Motor neuron (in vitro differentiated cells): ENCODE data around the gene STRA8. TPM values are rescaled to one million over a fixed set of nuclear protein-coding genes. Genes with fewer than 3 reads are reported as not detected.
A peak's percentile ranks its signal among the peaks of the same experiment; 100 is the strongest.

Experiments used
- ATAC-seq, 8 experiments: fragments of 200-7000 bp; cut with Tn5 transposase; replicated peaks in 6 of 8; 2 replicates each; pipeline ENCODE4 v1.8.0; 2021; ENCODE audit warnings: mild to moderate bottlenecking in 8 of 8, moderate library complexity in 8 of 8
- H3K27ac ChIP-seq, 2 donors: fragments of 250-450 bp; sonication (Bioruptor Pico); 2 replicates each; pipeline ENCODE4 v1.9.0; 2021; ENCODE audit warnings: antibody characterized with exemption in 2 of 2, mild to moderate bottlenecking in 2 of 2, moderate library complexity in 1 of 2
- H3K4me1 ChIP-seq, 2 donors: fragments of 250-450 bp; sonication (Bioruptor Pico); replicated peaks in 1 of 2; 2 replicates each; pipeline ENCODE4 v1.6.1; 2021; ENCODE audit warnings: antibody characterized with exemption in 2 of 2, mild to moderate bottlenecking in 2 of 2, moderate library complexity in 1 of 2
- H3K4me3 ChIP-seq, 5 donors: fragments of 250-450 bp; sonication (Bioruptor Pico); 2 replicates each; pipeline ENCODE4 v1.9.0; 2021; ENCODE audit warnings: antibody characterized with exemption in 5 of 5, mild to moderate bottlenecking in 5 of 5, moderate library complexity in 4 of 5
- WGBS, 10 experiments: fragments of 450-650 bp; shearing (Covaris generic); methylation state at CpG; one replicate each; pipeline ENCODE4 v1.0.0; 2022; 5-methylcytosine and 5-hydroxymethylcytosine counted together
- in situ Hi-C, 9 experiments: fragments of 400-800 bp; cut with MboI; loops; one replicate each; pipeline ENCODE4 v1.15.0; 2021; ENCODE audit warnings: low sequenced_read_pairs in 9 of 9, low pct_unique_long_range_greater_than_20kb in 2 of 9; ENCODE audit not compliant: unreplicated experiment in 9 of 9
- total RNA-seq, 8 experiments: library from RNA; unstranded; fragments of 300-600 nt; gene quantifications; 2 replicates each; pipeline versions ENCODE4 v1.2.3 to v1.2.4, GENCODE V29; 2022

STRA8 gene
- total RNA-seq, 8 experiments from 2014 or later, result not detected

DNA sequence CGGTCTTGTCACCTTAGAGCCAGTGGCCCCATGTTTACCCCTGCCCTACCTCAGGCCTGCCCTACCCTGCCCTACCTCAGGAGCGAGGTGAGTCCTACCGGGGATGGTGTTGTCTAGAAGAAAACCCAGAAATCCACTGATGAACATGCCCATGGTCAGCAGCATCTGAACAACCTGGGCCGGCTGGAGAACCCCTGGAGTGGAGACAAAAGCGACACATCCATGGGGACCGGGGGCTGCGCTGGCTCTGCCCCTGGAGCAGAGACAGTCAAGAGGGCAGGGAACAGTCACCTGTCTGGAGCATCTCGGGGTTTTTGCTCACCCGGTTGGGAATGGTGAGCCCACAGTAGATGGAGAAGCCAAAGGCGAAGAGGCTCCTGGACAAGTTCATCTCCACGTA lies 36.3 kb downstream of the STRA8 start:
- H3K4me3 ChIP-seq, result no peak overlapping the region
- 50 to 100% (median 100%) methylated on average over 1 to 4 of the region's 11 CpGs; no CpG with 5 or more reads in 5 of the 10 experiments for WGBS, 10 experiments
- no peak overlapping the region for H3K27ac ChIP-seq
- ATAC-seq, result no peak
- no peaks in the 10 kb centered on the region for H3K4me1 ChIP-seq
- in situ Hi-C loops, result no loop called here

DNA sequence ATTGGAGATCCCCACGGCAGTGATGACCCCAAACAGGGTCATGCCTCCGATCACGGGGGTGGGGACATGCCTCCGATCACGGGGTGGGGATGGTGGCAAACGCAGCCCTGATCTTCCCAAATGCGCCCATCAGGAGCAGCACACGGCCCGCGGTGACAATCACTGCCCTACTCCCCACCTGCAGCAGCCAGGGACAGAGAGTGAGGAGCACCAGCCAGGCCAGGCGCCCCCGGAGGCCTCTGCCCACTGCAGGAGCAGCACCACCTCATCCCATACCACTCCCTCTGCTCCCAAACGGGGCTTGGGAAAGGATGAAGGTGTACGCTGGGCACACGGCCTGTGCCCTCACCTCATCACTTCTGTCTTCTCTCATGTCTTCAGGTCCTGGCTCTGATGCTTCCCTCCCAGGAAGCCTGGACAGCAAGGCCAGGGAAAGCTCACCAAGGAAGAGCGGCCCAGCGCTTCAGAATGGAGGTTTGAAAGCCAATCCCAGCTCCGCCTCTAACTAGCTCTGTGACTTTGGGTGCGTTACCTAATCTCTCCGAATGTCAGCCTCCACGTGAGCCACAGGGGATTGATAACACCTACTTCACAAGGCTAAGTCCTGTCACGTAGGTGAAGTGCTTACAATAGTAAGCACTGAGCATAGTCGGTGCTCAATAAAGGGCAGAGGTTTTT lies 37.1 kb downstream of the STRA8 start:
- in situ Hi-C loops, result no loop called here
- ATAC-seq, result no peak
- 40 to 86% (median 76%) methylated on average over 1 to 9 of the region's 23 CpGs; no CpG with 5 or more reads in 2 of the 10 experiments for WGBS, 10 experiments
- Histone ChIP-seq H3K4me1 (no peaks in the 10 kb centered on the region), H3K27ac (no peak overlapping the region), H3K4me3 (no peak overlapping the region)

DNA sequence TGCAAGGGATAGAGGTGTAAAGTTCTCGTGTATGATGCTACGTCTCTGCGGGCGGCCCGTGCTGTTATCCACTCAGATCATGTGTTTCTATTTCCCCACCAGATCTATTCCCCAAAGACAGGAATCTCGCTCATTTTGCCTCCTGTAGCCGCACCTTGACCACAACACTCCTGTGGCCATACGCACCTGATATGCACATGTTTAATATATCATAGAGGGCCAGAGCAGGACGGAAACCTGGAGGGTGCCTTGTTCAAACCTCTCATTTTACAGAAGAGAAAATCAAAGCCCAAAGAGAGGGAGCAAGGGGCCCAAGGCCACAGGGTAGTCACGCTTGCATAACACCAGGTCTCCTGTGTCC lies 37.6 kb downstream of the STRA8 start:
- Histone ChIP-seq H3K4me1 (no peaks in the 10 kb centered on the region), H3K4me3 (no peak overlapping the region), H3K27ac (no peak overlapping the region)
- 60 to 96% (median 81%) methylated on average over 1 to 9 of the region's 10 CpGs; no CpG with 5 or more reads in 4 of the 10 experiments for WGBS, 10 experiments
- in situ Hi-C loops, result no loop called here
- no peak for ATAC-seq

DNA sequence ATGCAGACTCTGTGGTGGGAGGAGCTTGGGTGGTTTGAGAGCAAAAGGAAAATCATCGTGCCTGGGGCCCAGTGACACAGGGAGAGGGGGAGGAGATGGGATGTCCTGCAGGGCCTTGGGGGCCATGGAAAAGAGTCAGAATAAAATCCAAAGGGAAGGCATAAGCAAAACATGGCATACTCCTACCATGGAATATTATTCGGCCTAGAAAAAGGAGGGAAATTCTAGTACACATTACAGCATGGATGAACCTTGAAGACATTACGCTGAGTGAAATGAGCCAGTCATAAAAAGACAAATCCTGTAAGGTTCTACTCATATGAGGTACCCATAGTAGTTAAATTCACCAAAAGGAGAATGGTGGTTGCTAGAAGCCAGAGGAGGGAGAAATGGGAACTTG lies 38.7 kb downstream of the STRA8 start:
- no peak for ATAC-seq
- Histone ChIP-seq H3K4me3 (no peak overlapping the region), H3K4me1 (no peaks in the 10 kb centered on the region), H3K27ac (no peak overlapping the region)
- in situ Hi-C loops, result no loop called here
- WGBS, 10 experiments, result 58 to 100% (median 86%) methylated on average over 1 to 3 of the region's 3 CpGs; no CpG with 5 or more reads in 3 of the 10 experiments

DNA sequence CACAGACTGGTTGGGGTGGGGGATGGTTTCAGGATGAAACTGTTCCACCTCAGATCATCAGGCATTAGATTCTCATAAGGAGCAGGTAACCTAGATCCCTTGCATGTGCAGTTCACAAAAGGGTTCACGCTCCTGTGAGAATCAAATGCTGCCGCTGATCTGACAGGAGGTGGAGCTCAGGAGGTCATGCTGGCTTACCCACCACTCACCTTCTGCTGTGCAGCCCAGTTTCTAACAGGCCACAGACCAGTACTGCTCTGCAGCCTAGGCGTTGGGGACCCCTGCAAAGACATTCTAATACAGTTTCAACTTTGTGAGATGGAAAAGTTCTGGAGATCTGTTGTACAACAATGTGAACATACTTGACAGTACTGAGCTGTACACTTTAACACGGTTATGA lies 39.9 kb downstream of the STRA8 start:
- no peak for ATAC-seq
- WGBS, 10 experiments, result 0 to 74% (median 27%) methylated on average over 1 to 3 of the region's 4 CpGs; no CpG with 5 or more reads in 5 of the 10 experiments
- Histone ChIP-seq H3K4me3 (no peak overlapping the region), H3K27ac (no peak overlapping the region), H3K4me1 (no peaks in the 10 kb centered on the region)
- in situ Hi-C loops, result no loop called here

DNA sequence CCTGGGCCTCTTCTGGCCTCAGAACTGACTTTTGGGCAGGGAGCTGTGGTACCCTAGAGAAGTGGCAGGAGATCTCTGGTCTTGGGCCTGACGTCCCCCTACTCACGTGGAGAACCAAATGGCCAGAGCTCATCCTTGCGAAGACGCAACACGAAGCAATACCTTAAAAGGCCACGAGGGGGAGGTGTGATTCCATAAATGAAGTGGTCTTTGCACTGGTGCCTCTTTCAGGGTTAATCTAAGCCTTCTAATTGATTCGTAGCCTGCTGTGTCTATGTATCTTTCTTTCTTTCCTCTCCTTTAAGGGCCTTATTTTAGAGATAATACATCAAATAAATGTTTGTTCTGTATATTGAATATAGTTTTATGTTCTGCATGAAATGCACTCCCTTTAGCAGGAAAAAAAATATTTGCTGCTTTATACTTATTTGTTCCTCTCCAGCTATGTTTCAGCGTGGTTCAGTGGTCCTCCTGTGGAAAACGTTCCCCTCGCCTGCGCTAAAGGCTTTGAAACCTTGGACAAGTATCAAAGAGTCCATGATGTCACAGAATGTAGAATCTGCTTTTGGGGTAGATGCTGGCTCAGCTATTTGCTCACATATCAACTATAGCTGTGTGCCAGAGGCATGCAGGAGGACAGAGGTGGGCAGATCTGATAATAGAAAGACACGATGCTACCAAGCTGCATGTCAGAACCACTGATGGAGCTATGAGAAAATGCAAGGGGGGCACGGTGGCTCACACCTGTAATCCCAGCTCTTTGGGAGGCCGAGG lies 41.0 kb downstream of the STRA8 start:
- peak in 5 of 8 experiments; percentile 22 to 99 (median 91) for ATAC-seq
- WGBS, 10 experiments, result 0 to 80% (median 49%) methylated on average over 1 to 13 of the region's 14 CpGs
- no peak overlapping the region for H3K27ac ChIP-seq
- no peak overlapping the region for H3K4me3 ChIP-seq
- H3K4me1 ChIP-seq, result no peaks in the 10 kb centered on the region
- in situ Hi-C loops, result loop anchor here in 3 of 9 experiments (25.0 kb wide), 3 partner anchors 113 to 738 kb away; partner anchors contain the start of gene NUP205 (in 1 of the 3)

DNA sequence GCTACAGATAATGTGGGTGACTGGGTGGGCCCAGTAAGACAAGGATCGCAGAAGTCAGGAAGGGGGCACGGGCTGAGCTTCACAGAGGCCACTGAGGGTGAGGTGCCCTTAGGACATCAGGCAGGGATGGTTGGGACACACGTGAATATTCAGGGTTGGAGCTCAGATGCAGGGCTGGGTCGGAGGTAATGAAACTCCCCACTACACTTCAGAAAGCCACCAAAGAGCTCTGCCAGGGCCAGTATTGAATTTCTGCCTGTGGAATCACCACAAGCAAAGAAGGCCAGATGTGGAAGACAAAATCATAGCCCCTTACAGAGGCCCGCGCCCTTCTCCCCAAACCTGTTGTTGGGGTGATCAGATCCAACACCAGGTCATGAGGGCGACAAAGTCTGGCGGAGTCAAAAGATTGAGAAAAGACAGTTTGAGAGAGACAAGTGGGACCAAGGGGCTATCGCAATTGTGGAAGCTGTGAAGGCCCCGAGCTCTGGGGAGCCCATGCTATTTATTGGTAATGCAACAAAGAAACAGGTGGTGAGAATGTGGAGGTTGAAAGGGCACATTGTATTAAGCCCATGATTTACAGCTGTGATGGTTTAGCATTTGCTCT lies 42.4 kb downstream of the STRA8 start:
- H3K4me1 ChIP-seq, result no peaks in the 10 kb centered on the region
- H3K27ac ChIP-seq, result no peak overlapping the region
- no peak for ATAC-seq
- in situ Hi-C loops, result loop anchor here in 3 of 9 experiments (25.0 kb wide), 3 partner anchors 111 to 736 kb away; partner anchors contain the start of gene NUP205 (in 1 of the 3)
- H3K4me3 ChIP-seq, result no peak overlapping the region
- 63 to 96% (median 89%) methylated on average over 1 to 7 of the region's 10 CpGs; no CpG with 5 or more reads in 1 of the 10 experiments for WGBS, 10 experiments

DNA sequence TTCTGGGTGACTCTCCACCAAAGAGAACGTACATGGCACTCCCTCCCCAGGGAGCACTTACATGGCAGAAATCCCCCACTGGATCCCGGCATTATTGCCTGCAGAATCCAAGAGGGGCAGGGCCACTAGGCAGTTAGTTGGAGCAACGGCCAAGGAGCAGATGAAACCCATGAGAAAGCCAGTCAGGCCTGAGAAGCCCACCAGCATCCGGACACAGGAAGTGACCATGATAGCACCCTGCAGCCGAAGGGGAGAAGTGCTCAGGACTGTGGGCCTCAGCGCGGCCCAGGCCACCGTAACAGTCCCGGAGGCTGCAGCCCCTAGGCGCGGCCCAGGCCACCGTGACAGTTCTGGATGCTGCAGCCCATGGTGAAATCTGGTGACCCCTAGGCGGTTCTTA lies 43.5 kb downstream of the STRA8 start:
- in situ Hi-C loops, result loop anchor here in 3 of 9 experiments (25.0 kb wide), 3 partner anchors 110 to 735 kb away; partner anchors contain the start of gene NUP205 (in 1 of the 3)
- no peak for ATAC-seq

DNA sequence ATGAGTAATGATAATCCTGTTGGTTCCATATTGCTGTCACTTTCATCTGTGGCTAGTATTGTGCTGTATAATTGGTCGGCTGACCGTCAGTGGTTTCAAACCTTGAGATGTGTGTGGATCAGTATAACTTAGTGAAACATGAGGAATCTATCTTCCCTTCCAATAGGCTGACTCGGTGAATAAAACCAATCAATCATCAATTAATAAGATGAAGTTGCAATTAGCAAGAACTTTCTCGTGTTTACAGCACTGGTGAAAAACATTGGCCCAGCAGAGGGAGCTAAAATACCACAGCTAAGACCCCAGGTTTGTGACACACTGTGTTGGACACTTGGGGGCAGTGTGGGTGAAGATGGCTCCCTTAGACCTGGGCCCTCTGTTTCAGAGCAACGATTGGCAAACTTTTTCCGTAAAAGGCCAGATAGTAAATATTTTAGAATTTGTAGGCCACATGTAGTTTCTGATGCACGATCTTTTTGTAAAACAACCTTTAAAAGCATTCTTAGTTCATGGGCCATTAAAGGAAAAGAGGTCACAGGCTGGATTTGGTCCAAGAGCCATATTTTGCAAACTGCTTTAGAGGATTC lies 47.8 kb downstream of the STRA8 start:
- WGBS, 10 experiments, result 0 to 12% (median 6%) methylated on average over 1 to 7 of the region's 7 CpGs; no CpG with 5 or more reads in 1 of the 10 experiments
- in situ Hi-C loops, result loop anchor here in 3 of 9 experiments (25.0 kb wide), 3 partner anchors 106 to 731 kb away; partner anchors contain the start of gene NUP205 (in 1 of the 3)
- H3K4me3 ChIP-seq, result no peak overlapping the region

More for the DNA sequence above, 43.5 kb downstream of the STRA8 start:
- WGBS, 10 experiments, result 74 to 98% (median 89%) methylated on average over 1 to 11 of the region's 13 CpGs; no CpG with 5 or more reads in 2 of the 10 experiments
- no peak overlapping the region for H3K4me3 ChIP-seq
- H3K4me1 ChIP-seq, result no peaks in the 10 kb centered on the region
- no peak overlapping the region for H3K27ac ChIP-seq

DNA sequence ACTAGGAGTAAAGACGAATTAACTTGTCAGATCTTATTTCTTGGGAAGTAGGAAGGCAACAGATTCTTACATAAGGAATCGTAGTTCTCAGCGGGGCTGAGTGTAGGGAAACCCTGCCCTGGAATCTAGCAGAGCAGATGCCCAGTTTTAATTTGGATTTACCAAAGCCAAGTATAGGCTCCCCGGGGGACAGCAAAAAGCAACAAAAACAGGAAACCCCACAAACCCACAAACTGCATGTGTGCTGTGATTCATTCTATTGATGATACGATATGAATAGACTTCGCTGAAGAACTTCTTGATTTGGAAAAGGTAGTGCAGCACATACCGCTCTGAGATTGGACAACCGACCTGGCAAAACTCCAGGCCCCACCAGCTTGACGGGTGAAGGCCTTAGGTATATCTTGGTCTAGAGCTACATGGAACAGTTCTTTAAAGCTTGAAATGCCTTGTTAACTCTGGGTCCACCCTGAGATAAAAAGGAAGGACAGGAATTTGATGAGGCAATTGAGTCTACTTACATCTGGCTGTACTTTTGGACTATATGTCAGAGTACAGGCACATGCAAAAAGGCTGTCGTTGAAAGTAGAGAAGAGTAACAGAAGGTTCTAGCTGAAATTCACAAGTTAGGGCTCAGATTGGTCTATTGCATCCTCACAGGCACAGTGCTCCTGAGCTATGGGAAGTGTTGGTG lies 49.1 kb downstream of the STRA8 start:
- in situ Hi-C loops, result loop anchor here in 3 of 9 experiments (25.0 kb wide), 3 partner anchors 105 to 730 kb away; partner anchors contain the start of gene NUP205 (in 1 of the 3)
- WGBS, 10 experiments, result 37 to 100% (median 90%) methylated on average over 2 to 10 of the region's 10 CpGs
- no peak for ATAC-seq
- Histone ChIP-seq H3K4me3 (no peak overlapping the region), H3K27ac (no peak overlapping the region), H3K4me1 (no peaks in the 10 kb centered on the region)

More for the DNA sequence above, 47.8 kb downstream of the STRA8 start:
- Histone ChIP-seq H3K4me1 (no peaks in the 10 kb centered on the region), H3K27ac (no peak overlapping the region)
- ATAC-seq, result peak; percentile 71 to 95 (median 90)

DNA sequence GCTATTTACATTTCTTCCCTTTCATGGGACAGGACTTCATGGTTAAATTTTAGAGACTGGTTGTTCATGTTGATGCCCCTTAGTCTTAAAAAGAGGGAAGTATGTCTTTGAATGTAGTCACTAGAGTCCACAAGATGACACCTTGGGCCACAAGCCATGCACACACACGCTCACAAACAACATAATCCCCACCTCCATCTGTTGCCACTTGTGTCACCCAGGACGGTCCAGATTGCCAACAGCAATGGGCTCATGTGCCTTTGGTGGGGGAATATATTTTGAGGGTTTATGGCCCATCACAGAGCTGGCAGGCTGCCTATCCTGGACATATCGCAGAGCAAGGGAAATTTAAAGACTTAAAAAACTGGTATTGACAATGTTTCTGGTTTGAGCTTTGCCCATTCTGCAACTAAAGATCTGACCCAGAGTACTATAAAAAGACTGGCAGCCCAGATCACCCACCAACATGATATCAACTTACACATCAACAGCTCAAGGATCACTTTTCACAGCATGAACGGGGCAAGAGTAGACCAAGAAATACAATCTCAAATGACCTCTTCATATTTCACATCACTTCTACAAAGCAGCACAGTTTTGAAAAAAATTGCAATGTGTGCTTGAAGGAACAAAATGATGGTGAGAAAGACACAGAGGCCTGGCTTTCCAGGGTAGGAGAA lies 50.5 kb downstream of the STRA8 start:
- no peak for ATAC-seq
- in situ Hi-C loops, result loop anchor here in 3 of 9 experiments (25.0 kb wide), 3 partner anchors 103 to 728 kb away; partner anchors contain the start of gene NUP205 (in 1 of the 3)
- WGBS, 10 experiments, result 56 to 100% (median 67%) methylated on average over 1 to 4 of the region's 4 CpGs; no CpG with 5 or more reads in 3 of the 10 experiments

More for the DNA sequence above, 50.5 kb downstream of the STRA8 start:
- Histone ChIP-seq H3K4me3 (no peak overlapping the region), H3K4me1 (no peaks in the 10 kb centered on the region), H3K27ac (no peak overlapping the region)
